Measurements from ENCODE around the gene NAV2.

NAV2 gene

DNA sequence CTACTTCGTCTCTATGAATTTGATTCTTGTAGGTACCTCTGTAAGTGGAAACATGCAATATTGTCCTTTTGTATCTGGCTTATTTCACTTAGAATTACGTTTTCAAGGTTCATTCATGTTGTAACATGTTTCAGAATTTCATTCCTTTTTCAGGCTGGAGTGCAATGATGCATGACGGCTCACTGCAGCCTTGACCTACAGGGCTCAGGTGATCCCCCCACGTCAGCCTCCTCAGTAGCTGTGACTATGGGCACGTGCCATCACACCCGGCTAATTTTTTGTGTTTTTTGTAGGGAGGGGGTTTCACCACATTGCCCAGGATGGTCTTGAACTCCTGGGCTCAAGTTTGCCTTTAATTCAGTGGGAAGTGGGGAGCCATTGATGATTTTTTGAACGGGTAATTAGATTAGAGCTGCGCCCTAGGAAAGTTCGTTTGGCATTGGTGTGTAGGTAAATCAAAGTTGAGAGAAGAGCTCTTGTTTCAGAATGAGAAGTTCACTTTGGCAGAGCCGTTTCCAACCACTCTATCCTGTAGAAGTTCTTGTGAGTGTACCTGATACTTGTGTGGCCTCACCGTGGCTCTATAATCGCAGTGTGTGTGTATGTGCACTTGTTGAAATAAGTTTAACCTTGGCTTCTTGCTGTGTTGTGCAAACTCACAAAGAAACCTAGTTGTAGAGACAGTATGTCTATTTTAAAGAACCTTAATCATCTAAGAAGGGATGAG is 115.9 kb downstream of the NAV2 start:
- Histone ChIP-seq H3K4me1 (ENCODE audit: control insufficient read depth in 1 of 2, insufficient read depth in 2 of 2, low read length in 2 of 2) (peaks cover 6 to 16% of the 10 kb centered on the region in 2 experiments), H2BK12ac (ENCODE audit: low read length) (no peak overlapping the region)

DNA sequence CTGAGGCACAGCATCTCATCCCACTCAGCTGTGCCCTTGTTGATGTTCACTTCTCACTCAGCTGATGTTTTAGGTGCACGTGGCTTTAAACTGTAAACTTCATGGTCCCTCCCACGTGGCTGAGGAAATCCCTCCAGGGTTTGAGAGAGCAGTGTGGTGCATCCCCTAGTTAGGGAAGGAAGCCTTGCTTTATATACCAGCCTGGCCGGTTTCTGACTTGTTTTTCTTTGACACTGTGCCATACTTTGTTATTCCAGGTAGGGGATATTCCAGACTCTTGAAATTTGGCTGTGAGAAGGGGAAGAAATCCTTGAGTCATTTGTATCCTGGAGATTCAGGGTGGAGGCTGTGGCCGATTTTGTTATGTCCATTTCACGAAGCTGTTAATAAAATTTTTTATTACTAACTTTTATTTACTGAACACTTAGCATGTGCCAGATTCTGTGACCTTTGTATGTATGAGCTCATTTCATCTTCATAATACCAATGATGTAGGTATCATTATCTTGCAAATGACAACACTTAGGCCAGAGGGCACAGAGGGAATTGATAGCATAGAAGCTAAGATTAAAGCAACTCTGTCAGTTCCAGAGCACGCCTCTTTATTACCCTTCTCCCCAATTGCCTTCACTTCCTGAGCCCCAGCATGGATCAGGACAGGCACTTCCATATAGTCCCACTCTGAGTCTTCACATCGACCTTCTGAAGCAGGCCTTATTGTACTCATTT is 116.6 kb downstream of the NAV2 start:
- Histone ChIP-seq H3K14ac (ENCODE audit: low read length) (no peak overlapping the region), H3K79me2 (ENCODE audit: control insufficient read depth, insufficient read depth, low read length, poor library complexity) (no peaks in the 10 kb centered on the region), H3K4me1 (ENCODE audit: control insufficient read depth in 1 of 2, insufficient read depth in 2 of 2, low read length in 2 of 2) (peaks cover 6 to 16% of the 10 kb centered on the region in 2 experiments), H3K79me1 (ENCODE audit: low read length) (peaks cover 2% of the 10 kb centered on the region), H2BK5ac (ENCODE audit: low read depth, low read length, poor library complexity) (no peak overlapping the region), H3K36me3 (ENCODE audit: control insufficient read depth in 1 of 2, insufficient read depth in 2 of 2, low read length in 2 of 2) (peaks cover 1 to 3% of the 10 kb centered on the region in 2 experiments), H3K9me3 (ENCODE audit: insufficient read depth, low read depth, low read length) (peaks cover 3% of the 10 kb centered on the region), H2BK120ac (ENCODE audit: insufficient read depth, low read length, poor library complexity) (no peak overlapping the region), H3K4me2 (ENCODE audit: low read length) (no peak overlapping the region), H3K9ac (ENCODE audit: low read length) (no peak overlapping the region), H3K27ac (ENCODE audit: low read depth, low read length) (no peak overlapping the region), H3K23ac (ENCODE audit: low read length) (no peak overlapping the region), H4K91ac (ENCODE audit: low read depth, low read length) (no peak overlapping the region), H2BK12ac (ENCODE audit: low read length) (peak overlapping the region; percentile 52), H2AFZ (ENCODE audit: insufficient read depth, low read length, poor library complexity) (no peak overlapping the region), H2AK5ac (ENCODE audit: low read length) (no peak overlapping the region), H3K4me3 (ENCODE audit: low read depth, low read length) (no peak overlapping the region), H4K8ac (ENCODE audit: low read depth, low read length) (no peak overlapping the region), H4K12ac (ENCODE audit: low read depth, low read length) (no peak overlapping the region), H3K4ac (ENCODE audit: low read depth, low read length) (no peak overlapping the region), H3K18ac (ENCODE audit: low read length) (no peak overlapping the region), H3K27me3 (ENCODE audit: insufficient read depth, low read length) (no peaks in the 10 kb centered on the region)
- DNase-seq = no peak
- no CpG with 5 or more reads among the region's 7 CpGs for WGBS (ENCODE audit: extremely low coverage, insufficient coverage, insufficient read length)

More for the DNA sequence above, 115.9 kb downstream of the NAV2 start:
- Histone ChIP-seq H3K4me2 (ENCODE audit: low read length) (no peak overlapping the region), H3K27me3 (ENCODE audit: insufficient read depth, low read length) (no peaks in the 10 kb centered on the region), H2BK5ac (ENCODE audit: low read depth, low read length, poor library complexity) (no peak overlapping the region), H2BK120ac (ENCODE audit: insufficient read depth, low read length, poor library complexity) (no peak overlapping the region), H4K91ac (ENCODE audit: low read depth, low read length) (peak overlapping the region; percentile 52), H3K9me3 (ENCODE audit: insufficient read depth, low read depth, low read length) (peaks cover under 1% of the 10 kb centered on the region), H3K79me1 (ENCODE audit: low read length) (peaks cover 2% of the 10 kb centered on the region), H3K18ac (ENCODE audit: low read length) (no peak overlapping the region), H3K27ac (ENCODE audit: low read depth, low read length) (no peak overlapping the region), H3K36me3 (ENCODE audit: control insufficient read depth in 1 of 2, insufficient read depth in 2 of 2, low read length in 2 of 2) (peaks cover under 1% of the 10 kb centered on the region in 2 experiments), H3K79me2 (ENCODE audit: control insufficient read depth, insufficient read depth, low read length, poor library complexity) (no peaks in the 10 kb centered on the region), H3K9ac (ENCODE audit: low read length) (no peak overlapping the region), H3K14ac (ENCODE audit: low read length) (no peak overlapping the region), H2AFZ (ENCODE audit: insufficient read depth, low read length, poor library complexity) (no peak overlapping the region), H3K4ac (ENCODE audit: low read depth, low read length) (no peak overlapping the region), H2AK5ac (ENCODE audit: low read length) (no peak overlapping the region), H3K4me3 (ENCODE audit: low read depth, low read length) (no peak overlapping the region), H4K8ac (ENCODE audit: low read depth, low read length) (no peak overlapping the region), H4K12ac (ENCODE audit: low read depth, low read length) (no peak overlapping the region), H3K23ac (ENCODE audit: low read length) (no peak overlapping the region)
- no CpG with 5 or more reads among the region's 12 CpGs for WGBS (ENCODE audit: extremely low coverage, insufficient coverage, insufficient read length)
- peak in 1 of 2 donors; percentile 56 for DNase-seq

DNA sequence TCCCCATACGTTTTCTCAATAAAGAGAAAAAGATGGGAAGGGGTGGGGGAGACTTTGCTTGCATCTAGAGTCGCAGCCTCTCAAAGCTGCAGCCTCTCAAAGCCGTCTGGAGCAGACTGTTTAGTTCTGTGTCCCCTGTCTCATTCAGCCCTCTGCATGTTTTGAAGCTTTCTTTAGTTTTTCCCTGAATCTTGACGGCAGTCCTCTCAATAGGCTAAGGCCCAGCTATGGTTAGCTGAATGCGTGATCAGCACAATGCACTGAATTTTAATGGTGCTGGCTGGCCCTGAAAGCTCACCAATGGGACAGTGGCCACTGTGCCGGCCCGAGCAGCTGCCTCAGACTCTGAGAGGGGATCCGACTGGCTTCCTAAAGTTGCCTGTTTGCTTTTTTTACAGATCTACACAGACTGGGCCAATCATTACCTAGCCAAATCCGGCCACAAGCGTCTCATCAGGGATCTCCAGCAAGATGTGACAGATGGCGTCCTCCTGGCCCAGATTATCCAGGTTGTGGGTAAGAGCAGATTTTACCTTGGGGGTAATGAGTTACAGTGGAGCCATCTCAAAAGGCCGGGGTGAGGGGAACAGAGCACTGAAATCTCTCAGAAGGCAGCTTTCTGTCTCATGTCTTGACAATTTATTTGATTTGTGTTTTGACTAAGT is 119.6 kb downstream of the NAV2 start:
- Histone ChIP-seq H3K27ac (ENCODE audit: low read depth, low read length) (no peak overlapping the region), H3K4me2 (ENCODE audit: low read length) (no peak overlapping the region), H3K36me3 (ENCODE audit: control insufficient read depth in 1 of 2, insufficient read depth in 2 of 2, low read length in 2 of 2) (peaks cover 1 to 6% of the 10 kb centered on the region in 2 experiments), H4K91ac (ENCODE audit: low read depth, low read length) (no peak overlapping the region), H3K79me2 (ENCODE audit: control insufficient read depth, insufficient read depth, low read length, poor library complexity) (no peaks in the 10 kb centered on the region), H2AK5ac (ENCODE audit: low read length) (no peak overlapping the region), H3K4ac (ENCODE audit: low read depth, low read length) (no peak overlapping the region), H4K12ac (ENCODE audit: low read depth, low read length) (no peak overlapping the region), H3K4me3 (ENCODE audit: low read depth, low read length) (no peak overlapping the region), H3K23ac (ENCODE audit: low read length) (no peak overlapping the region), H3K9me3 (ENCODE audit: insufficient read depth, low read depth, low read length) (peaks cover 3% of the 10 kb centered on the region), H4K8ac (ENCODE audit: low read depth, low read length) (no peak overlapping the region), H3K4me1 (ENCODE audit: control insufficient read depth in 1 of 2, insufficient read depth in 2 of 2, low read length in 2 of 2) (peaks cover 3 to 11% of the 10 kb centered on the region in 2 experiments), H2BK120ac (ENCODE audit: insufficient read depth, low read length, poor library complexity) (no peak overlapping the region), H2BK5ac (ENCODE audit: low read depth, low read length, poor library complexity) (no peak overlapping the region), H3K79me1 (ENCODE audit: low read length) (no peaks in the 10 kb centered on the region), H3K27me3 (ENCODE audit: insufficient read depth, low read length) (no peaks in the 10 kb centered on the region), H3K9ac (ENCODE audit: low read length) (no peak overlapping the region), H2BK12ac (ENCODE audit: low read length) (no peak overlapping the region), H2AFZ (ENCODE audit: insufficient read depth, low read length, poor library complexity) (no peak overlapping the region), H3K14ac (ENCODE audit: low read length) (no peak overlapping the region), H3K18ac (ENCODE audit: low read length) (no peak overlapping the region)
- no peak for DNase-seq
- no CpG with 5 or more reads among the region's 12 CpGs for WGBS (ENCODE audit: extremely low coverage, insufficient coverage, insufficient read length)

DNA sequence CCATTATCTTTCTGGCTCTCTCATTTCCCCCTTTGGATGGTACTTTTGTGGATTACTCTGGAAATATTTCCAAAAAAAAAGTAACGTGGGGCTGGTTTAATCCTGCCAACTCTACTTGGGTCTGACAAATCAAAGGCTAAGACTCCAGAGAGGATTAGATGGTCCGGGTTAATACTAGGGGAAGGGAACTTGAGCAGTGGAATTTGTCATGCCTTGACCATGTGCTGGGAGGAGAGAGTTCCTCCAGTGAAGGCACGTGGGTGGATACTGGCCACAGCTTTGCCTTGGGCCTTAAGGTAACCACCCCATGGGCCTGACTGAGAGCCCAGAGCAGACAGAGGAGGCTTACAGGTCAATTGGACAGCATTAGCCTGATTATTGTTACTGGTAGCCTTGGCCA is 120.3 kb downstream of the NAV2 start:
- no peak overlapping the region for H3K27ac ChIP-seq (ENCODE audit: low read depth, low read length)
- peaks cover under 1 to 7% of the 10 kb centered on the region in 2 experiments for H3K4me1 ChIP-seq (ENCODE audit: control insufficient read depth in 1 of 2, insufficient read depth in 2 of 2, low read length in 2 of 2)
- H2BK12ac ChIP-seq (ENCODE audit: low read length) = no peak overlapping the region
- no peak overlapping the region for H3K14ac ChIP-seq (ENCODE audit: low read length)
- H3K4ac ChIP-seq (ENCODE audit: low read depth, low read length) = no peak overlapping the region
- no CpG with 5 or more reads among the region's 3 CpGs for whole genome bisulfite sequencing (ENCODE audit: extremely low coverage, insufficient coverage, insufficient read length)
- H2BK5ac ChIP-seq (ENCODE audit: low read depth, low read length, poor library complexity) = no peak overlapping the region
- no peak overlapping the region for H2BK120ac ChIP-seq (ENCODE audit: insufficient read depth, low read length, poor library complexity)
- H3K79me2 ChIP-seq (ENCODE audit: control insufficient read depth, insufficient read depth, low read length, poor library complexity) = no peaks in the 10 kb centered on the region
- no peak for DNase-seq
- no peak overlapping the region for H4K12ac ChIP-seq (ENCODE audit: low read depth, low read length)
- H3K79me1 ChIP-seq (ENCODE audit: low read length) = no peaks in the 10 kb centered on the region
- no peak overlapping the region for H3K18ac ChIP-seq (ENCODE audit: low read length)
- no peak overlapping the region for H4K91ac ChIP-seq (ENCODE audit: low read depth, low read length)
- no peaks in the 10 kb centered on the region for H3K27me3 ChIP-seq (ENCODE audit: insufficient read depth, low read length)
- H3K23ac ChIP-seq (ENCODE audit: low read length) = no peak overlapping the region
- H2AK5ac ChIP-seq (ENCODE audit: low read length) = no peak overlapping the region
- peaks cover 3% of the 10 kb centered on the region for H3K9me3 ChIP-seq (ENCODE audit: insufficient read depth, low read depth, low read length)
- no peak overlapping the region for H4K8ac ChIP-seq (ENCODE audit: low read depth, low read length)
- H3K4me2 ChIP-seq (ENCODE audit: low read length) = no peak overlapping the region
- no peak overlapping the region for H2AFZ ChIP-seq (ENCODE audit: insufficient read depth, low read length, poor library complexity)
- H3K9ac ChIP-seq (ENCODE audit: low read length) = no peak overlapping the region
- H3K36me3 ChIP-seq (ENCODE audit: control insufficient read depth in 1 of 2, insufficient read depth in 2 of 2, low read length in 2 of 2) = peaks cover 1 to 6% of the 10 kb centered on the region in 2 experiments
- H3K4me3 ChIP-seq (ENCODE audit: low read depth, low read length) = no peak overlapping the region

Measured in trophoblast cell (in vitro differentiated cells and primary cell).